Smooth muscle cell (in vitro differentiated cells): ENCODE measurements around the gene NTN3. TPM values are rescaled to one million over a fixed set of nuclear protein-coding genes. Genes with fewer than 3 reads are reported as not detected.

Source experiments
- DNase-seq: peaks from one replicate; lab custom pipeline; 2025; ENCODE audit not compliant: unreplicated experiment; lab: John Stamatoyannopoulos, UW
- H2AFZ ChIP-seq: fragments of 200-600 bp; sonication (generic); 2 replicates; pipeline ENCODE4 v1.6.0; 2016; ENCODE audit warnings: antibody characterized with exemption, low read depth, mild to moderate bottlenecking
- H3F3A ChIP-seq: fragments of 200-600 bp; sonication (generic); 2 replicates; pipeline ENCODE4 v1.6.0; 2017; ENCODE audit warnings: antibody characterized with exemption, low read depth
- H3K27ac ChIP-seq: fragments of 200-600 bp; sonication (generic); 2 replicates; pipeline ENCODE4 v1.5.1; 2016; ENCODE audit warnings: low read depth, mild to moderate bottlenecking
- H3K27me3 ChIP-seq: fragments of 200-600 bp; sonication (generic); 2 replicates; pipeline ENCODE4 v1.6.1; 2016; ENCODE audit warnings: low read depth, mild to moderate bottlenecking
- H3K36me3 ChIP-seq: fragments of 200-600 bp; sonication (generic); 2 replicates; pipeline ENCODE4 v1.5.1; 2016; ENCODE audit warnings: low read depth
- H3K4me1 ChIP-seq: fragments of 200-600 bp; sonication (generic); 2 replicates; pipeline ENCODE4 v1.5.1; 2016; ENCODE audit warnings: low read depth
- H3K4me2 ChIP-seq: fragments of 200-600 bp; sonication (generic); 2 replicates; pipeline ENCODE4 v1.6.0; 2016; ENCODE audit warnings: mild to moderate bottlenecking
- H3K4me3 ChIP-seq: fragments of 200-600 bp; sonication (generic); 2 replicates; pipeline ENCODE4 v1.5.1; 2016; ENCODE audit warnings: mild to moderate bottlenecking
- H3K79me2 ChIP-seq: fragments of 200-600 bp; sonication (generic); 2 replicates; pipeline ENCODE4 v1.6.0; 2016; ENCODE audit warnings: low read depth, mild to moderate bottlenecking
- H3K9ac ChIP-seq: fragments of 200-600 bp; sonication (generic); 2 replicates; pipeline ENCODE4 v1.6.0; 2016; ENCODE audit warnings: low read depth
- H3K9me3 ChIP-seq: fragments of 200-600 bp; sonication (generic); replicated peaks from 2 replicates; pipeline ENCODE4 v1.5.1; 2016; ENCODE audit warnings: low read depth
- H4K20me1 ChIP-seq: fragments of 200-600 bp; sonication (generic); 2 replicates; pipeline ENCODE4 v1.6.0; 2016; ENCODE audit warnings: low read depth
- WGBS: methylation state at CpG from one replicate; pipeline ENCODE4 v1.1.7; 2016; ENCODE audit warnings: low lambda C conversion rate; 5-methylcytosine and 5-hydroxymethylcytosine counted together
- polyA plus RNA-seq: library from polyadenylated mRNA; unstranded; fragments of >200 nt; fragmentation: Nextera tagmentation; extraction: Ambion mirVana; gene quantifications from 2 replicates; pipeline ENCODE4 v1.2.1, GENCODE V29; 2016
- total RNA-seq: library from RNA; depleted of rRNA; stranded (reverse); fragments of >200 nt; gene quantifications from 2 replicates; pipeline ENCODE4 v1.2.3, GENCODE V29; 2014
- TF ChIP-seq, protein P1 (sequence below): fragments of 200-600 bp; sonication (generic); IDR thresholded peaks from 2 replicates; pipeline ENCODE4 v1.5.1; 2017; ENCODE audit warnings: borderline replicate concordance, mild to moderate bottlenecking, antibody characterized with exemption; ENCODE audit not compliant: insufficient read depth, poor library complexity, severe bottlenecking

Gene NTN3
- total and polyA plus RNA-seq, 2 experiments from 2014 or later = 0.23 to 5.2 TPM

DNA sequence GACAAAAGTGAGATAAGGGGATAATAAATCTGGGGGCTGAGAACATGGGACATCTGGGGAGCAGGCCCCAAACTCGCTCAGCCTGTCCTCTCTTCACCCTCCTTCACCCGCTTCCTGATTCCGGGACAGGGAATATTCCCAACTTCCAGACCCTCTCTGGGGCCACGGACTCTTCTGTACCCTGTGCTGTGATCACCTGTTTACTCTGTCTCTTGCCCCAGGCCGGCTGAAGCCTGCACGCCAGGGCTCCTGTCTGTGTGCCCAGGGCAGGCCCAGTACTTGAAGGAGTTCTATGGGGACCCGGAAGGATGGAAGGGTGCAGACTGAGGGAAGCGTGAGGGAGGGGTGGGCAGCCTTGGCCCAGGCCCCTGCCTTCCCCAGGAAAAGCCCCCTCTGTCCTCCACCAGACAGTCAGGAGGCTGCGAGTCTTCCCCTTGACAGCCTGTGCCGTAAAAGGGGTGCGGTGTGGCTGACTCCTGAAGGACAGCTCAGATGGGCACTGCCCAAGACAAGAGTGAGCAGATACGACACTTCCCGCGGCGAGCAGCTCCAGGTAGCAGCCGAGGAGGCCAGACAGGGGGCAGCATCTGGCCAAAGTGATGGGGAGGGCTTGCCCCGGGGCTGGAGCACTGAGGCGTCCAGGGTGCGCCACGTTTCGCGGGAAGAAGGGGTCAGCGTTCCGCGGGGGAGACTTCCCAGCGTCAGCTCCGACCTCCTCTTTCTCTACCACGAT, 42.9 kb upstream of the NTN3 start:
- Histone ChIP-seq H3K27me3 (no peaks in the 10 kb centered on the region), H4K20me1 (no peaks in the 10 kb centered on the region), H2AFZ (peak overlapping the region; percentile 87), H3K79me2 (peaks cover 25% of the 10 kb centered on the region), H3K27ac (no peak overlapping the region), H3K4me1 (peaks cover 18% of the 10 kb centered on the region), H3K9ac (no peak overlapping the region), H3F3A (no peaks in the 10 kb centered on the region), H3K4me3 (peak overlapping the region; percentile 94), H3K9me3 (no peaks in the 10 kb centered on the region), H3K4me2 (peak overlapping the region; percentile 83), H3K36me3 (no peaks in the 10 kb centered on the region)
- WGBS = 32% methylated on average over 25 of the region's 28 CpGs
- TF ChIP-seq, protein P1, sequence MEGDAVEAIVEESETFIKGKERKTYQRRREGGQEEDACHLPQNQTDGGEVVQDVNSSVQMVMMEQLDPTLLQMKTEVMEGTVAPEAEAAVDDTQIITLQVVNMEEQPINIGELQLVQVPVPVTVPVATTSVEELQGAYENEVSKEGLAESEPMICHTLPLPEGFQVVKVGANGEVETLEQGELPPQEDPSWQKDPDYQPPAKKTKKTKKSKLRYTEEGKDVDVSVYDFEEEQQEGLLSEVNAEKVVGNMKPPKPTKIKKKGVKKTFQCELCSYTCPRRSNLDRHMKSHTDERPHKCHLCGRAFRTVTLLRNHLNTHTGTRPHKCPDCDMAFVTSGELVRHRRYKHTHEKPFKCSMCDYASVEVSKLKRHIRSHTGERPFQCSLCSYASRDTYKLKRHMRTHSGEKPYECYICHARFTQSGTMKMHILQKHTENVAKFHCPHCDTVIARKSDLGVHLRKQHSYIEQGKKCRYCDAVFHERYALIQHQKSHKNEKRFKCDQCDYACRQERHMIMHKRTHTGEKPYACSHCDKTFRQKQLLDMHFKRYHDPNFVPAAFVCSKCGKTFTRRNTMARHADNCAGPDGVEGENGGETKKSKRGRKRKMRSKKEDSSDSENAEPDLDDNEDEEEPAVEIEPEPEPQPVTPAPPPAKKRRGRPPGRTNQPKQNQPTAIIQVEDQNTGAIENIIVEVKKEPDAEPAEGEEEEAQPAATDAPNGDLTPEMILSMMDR = no peak
- no peak for DNase-seq

DNA sequence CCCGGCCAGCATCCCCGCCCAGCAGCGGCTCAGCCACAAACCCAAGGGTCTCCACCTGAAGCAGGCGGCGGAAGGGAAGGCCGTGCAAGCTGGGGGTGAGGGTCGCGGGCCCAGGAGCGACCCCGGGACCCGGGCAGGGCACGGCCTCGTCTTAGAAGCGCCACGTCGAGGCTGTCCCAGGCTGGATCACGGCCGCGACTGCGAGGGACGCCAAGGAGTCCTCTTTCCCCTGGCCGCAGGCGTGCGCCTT, 42.4 kb upstream of the NTN3 start:
- H3F3A ChIP-seq = no peaks in the 10 kb centered on the region
- H3K4me3 ChIP-seq = peak overlapping the region; percentile 94
- H4K20me1 ChIP-seq = no peaks in the 10 kb centered on the region
- TF ChIP-seq, protein P1 = no peak
- no peaks in the 10 kb centered on the region for H3K27me3 ChIP-seq
- H3K4me2 ChIP-seq = peak overlapping the region; percentile 83
- H3K36me3 ChIP-seq = no peaks in the 10 kb centered on the region
- no peak overlapping the region for H3K27ac ChIP-seq
- no peaks in the 10 kb centered on the region for H3K9me3 ChIP-seq
- under 1% methylated on average over 23 of the region's 24 CpGs for WGBS
- H3K4me1 ChIP-seq = peaks cover 18% of the 10 kb centered on the region
- peak overlapping the region; percentile 87 for H2AFZ ChIP-seq
- no peak overlapping the region for H3K9ac ChIP-seq
- no peak for DNase-seq
- peaks cover 25% of the 10 kb centered on the region for H3K79me2 ChIP-seq

DNA sequence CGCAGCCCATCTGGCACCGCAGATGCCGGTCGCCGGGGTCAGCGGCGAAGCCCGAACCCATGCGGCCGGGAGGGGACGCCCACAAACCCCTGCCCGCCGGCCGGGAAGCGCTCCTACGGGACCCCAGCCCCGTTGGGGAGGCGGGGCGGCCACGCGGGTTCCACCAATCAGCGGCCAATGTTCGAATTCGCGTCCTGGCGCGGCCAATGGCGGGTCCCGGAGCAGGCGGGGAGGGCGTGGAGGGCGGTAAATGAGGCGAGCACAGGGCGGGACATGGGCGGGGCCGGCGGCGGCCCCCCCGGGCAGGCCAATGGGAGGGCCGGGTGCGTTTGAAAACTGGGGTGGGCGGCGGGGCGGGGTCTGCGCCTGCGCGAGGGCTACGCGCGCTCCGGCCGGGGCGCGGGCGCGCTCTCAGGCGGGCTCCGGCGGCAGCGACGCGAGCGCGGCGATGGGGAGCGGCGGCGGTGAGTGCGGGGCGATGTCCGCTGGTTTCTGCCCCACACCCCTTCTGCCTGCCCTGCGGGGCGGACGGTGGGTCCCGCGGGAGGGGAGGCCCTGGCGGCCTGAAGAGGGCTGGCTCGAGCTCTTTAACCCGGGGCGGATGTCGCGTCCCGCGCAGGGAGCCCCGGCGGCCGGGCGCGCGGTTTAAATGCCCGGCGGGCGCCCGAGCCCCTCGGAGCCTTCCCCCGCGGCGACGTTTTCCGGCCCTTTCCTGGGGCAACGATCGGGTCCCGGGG, 41.9 kb upstream of the NTN3 start, which contains the start of gene CCNF:
CCNF (plus strand) TSS at position 414 of the 737 bp plus-strand sequence; CDS start at position 449, 35 bp downstream.
- H4K20me1 ChIP-seq = no peaks in the 10 kb centered on the region
- DNase-seq = peak; percentile 93
- TF ChIP-seq, protein P1 = no peak
- peak within 1 kb of the TSS; percentile 93 for H2AFZ ChIP-seq
- peaks cover 25% of the 10 kb centered on the region for H3K79me2 ChIP-seq
- no peaks in the 10 kb centered on the region for H3K27me3 ChIP-seq
- H3K9me3 ChIP-seq = no peaks in the 10 kb centered on the region
- peak within 1 kb of the TSS; percentile 83 for H3K9ac ChIP-seq
- H3F3A ChIP-seq = no peaks in the 10 kb centered on the region
- H3K4me2 ChIP-seq = peak within 1 kb of the TSS; percentile 98
- H3K4me3 ChIP-seq = peak within 1 kb of the TSS; percentile 94
- no peak within 1 kb of the TSS for H3K27ac ChIP-seq
- peaks cover 18% of the 10 kb centered on the region for H3K4me1 ChIP-seq
- H3K36me3 ChIP-seq = no peaks in the 10 kb centered on the region
- under 1% methylated on average over 45 of the region's 103 CpGs for WGBS
